ENCODE measurements around the gene UBAC2.
A peak's percentile ranks its signal among the peaks of the same experiment; 100 is the strongest.

The UBAC2 gene

DNA sequence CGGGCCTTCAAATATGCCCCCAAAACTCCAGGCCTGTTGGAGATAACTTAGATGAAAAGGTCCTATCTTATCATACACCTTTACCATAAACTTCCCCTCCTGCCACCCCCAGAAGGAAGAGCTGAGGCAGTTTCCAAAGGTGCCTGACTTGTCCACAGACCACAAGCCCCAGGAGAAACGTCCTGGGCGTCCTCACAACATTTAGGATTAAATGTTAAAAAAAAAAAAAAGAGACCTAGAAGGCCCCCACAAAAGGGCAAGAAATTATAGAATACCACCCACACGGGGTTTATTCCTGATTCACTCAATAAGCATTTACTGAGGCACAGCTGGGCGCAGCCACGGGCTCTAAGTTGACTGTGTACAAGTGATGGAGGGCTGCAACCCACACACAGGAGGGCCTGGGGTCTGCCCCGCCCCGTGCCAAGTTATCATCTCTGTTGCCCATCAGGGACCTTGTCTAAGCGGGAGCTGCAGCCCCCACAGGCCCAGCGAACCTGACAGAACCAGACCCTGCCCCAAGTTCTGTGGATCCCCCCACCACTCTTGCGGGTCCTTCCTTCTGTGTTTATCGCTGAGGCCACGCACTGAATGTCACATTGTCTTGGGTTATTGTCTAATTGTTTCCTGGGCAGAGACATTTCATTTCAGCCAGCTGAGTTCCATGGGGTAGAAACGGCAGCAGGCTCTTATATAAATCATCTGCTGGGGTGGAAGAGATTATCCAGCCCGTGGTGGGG, 217.6 kb downstream of the UBAC2 start:
- no peak for DNase-seq (ENCODE audit: low read depth)

DNA sequence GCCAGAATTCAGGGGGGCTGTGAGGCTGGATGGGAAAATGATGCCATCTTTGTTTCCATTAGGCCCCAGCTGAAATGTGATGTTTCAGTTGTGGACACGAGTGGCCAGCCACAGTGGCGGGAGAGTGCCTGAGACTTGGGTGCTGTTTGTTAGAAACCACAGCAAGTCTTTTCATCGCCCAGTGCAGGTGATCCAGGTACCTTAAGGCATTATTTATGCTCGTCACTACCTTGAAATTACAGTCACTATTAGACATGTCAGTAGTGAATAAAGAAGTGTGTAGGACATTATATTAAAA, 218.1 kb downstream of the UBAC2 start:
- DNase-seq (ENCODE audit: low read depth) = no peak

DNA sequence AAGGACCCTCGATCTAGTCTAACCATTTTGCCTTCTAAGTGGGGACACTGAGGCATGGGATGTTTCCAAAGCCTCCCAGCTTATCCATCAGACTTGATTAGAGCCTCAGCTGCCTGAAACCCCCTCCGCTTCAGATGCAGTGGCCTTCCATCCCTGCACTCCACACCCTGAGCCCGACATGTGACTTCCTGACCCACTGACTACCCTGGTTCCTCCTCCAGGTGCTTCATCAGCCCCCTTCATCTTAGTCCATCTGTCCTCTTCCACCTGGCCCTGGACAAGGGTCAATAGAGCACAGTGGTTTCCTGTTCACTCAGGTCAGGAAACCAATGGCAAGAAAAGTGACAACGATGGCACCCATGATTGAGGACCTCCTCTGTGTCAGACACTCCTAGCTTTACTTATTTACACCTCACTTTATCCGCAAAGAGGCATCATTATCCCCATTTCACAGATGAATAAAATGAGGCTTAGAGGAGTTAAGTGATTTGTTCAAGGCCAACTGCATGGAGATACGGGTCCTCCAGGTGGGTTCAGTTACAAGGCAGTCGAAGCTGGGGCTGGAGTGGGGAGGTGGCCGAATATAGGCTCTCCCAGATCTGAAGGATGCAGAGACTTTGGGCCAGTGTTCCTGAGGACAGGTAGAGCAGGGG, 219.1 kb downstream of the UBAC2 start:
- no peak for DNase-seq (ENCODE audit: low read depth)

DNA sequence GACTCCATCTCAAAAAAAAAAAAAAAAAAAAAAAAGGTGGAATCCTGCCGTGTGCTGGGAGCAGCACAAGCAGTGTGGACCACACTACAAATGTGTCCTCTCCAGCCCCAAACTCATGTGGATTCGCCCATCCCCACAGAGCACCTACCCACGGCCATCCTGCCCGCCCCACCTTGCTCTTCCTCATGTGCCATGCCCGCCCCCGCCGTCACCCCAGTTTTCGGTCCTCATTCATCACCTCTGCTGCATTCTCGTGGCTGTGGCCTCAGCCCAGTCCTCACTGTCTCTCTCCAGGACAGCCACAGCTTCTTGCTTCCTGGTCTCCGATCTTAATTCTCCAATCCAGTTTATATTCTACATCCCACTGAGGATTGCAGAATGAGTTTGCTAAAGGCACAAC, 220.6 kb downstream of the UBAC2 start:
- DNase-seq (ENCODE audit: low read depth) = no peak

DNA sequence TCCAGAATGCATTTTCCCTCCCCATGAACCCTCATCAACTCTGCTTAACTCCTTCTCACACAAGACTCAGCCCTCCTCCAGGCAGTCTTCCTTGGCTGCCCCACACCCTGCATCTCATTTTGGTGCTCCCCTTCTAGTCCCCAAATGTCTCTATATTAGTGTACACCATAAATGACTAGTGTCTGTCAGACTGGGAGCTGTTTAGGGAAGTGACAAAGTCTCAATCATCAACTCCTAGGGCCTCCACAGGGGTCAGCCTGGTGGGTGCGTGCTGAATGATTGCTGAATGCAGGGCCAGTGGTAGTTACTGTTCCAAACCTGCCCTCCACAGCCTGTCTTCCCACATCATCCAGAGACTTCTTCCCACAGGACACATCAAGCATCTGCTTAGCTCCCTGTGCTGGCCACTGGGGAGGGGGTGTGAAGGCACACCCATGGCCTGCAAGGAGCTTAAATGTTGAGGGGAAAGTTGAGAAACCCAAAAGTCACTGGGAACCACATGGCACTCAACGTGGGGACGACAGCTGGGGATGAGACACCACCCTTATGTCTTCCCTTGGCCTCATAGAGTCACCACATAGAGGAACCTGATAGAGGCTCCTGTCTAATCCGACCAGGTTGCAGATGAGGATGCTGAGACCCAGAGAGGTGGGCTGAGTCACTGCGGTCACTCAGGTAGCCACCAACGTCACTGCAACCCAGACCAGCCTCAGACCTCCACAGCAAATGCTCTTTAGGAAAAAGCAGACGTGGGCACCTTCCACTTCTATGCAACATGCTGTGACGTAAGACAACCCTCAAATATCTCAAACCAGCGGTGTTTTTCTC, 221.3 kb downstream of the UBAC2 start:
- DNase-seq (ENCODE audit: low read depth) = no peak

DNA sequence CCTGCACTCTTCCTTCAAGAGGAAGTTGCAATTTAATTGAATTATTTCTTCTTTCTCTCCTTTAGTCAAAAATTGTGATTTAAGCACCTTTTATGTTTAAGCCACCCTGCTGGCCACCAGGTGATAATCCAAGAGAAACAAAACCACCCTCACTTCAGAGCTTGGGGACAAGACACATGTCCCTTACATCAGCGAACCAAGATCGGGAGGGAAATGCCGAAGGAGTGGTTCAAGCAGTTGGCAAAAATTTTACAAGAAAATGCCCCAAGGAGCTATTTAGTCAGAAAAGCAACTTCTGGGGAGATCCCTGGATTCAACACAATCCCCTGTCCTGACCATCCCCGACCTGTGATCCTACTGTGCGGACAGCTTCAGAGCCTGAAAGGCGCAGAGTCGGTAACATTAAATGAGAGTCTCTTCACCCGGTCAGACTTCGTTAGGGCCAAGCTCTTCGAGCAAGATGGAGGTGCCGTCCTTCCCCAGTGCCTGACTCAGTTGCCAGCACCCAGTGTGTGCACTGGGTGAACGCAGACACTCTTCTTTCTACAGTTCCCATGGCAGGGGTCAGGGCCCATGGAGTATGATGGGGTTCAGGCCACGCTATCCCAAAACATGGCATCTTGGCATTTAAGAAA, 222.0 kb downstream of the UBAC2 start:
- no peak for DNase-seq (ENCODE audit: low read depth)

DNA sequence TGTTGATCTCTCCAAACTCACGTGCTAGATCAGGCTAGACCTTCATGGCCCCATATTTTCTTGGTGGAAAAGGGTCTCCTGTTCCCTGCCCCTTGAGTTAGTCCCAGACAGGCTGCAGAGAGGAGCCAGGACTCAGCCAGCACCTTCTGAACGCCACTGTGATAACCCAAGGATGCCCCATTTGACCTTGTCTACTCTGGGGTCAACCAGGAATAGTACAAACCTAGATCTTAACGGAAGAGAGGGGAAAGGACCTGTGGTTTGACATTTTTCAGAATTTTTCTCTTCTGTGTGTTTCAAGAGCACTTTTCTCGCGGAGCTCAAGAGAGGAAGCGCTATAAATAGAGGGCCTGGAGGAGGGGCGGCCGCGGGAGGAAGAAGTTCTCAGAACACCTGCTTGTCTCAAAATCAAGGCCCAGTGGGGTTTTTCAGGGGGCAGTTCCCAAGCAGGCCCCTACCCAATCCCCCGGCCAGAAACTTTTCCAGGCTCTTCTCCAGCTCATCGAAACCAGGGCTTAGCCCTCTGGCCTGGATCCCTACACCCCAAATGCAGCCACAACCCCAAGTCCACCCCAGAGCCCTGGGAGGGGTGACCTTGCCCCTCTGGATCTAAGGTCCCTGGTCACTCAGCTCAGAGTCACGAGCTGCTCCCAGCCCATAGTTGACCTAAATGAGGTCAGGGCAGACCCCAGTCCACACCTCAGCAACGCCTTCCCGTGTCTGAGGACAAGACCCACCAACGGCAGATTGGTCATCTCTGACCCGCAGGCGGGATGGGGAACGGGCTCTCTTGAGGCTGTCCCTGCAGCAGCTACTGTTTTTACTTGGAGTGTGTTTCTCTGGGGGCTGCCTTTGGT, 225.1 kb downstream of the UBAC2 start:
- DNase-seq (ENCODE audit: low read depth) = no peak

DNA sequence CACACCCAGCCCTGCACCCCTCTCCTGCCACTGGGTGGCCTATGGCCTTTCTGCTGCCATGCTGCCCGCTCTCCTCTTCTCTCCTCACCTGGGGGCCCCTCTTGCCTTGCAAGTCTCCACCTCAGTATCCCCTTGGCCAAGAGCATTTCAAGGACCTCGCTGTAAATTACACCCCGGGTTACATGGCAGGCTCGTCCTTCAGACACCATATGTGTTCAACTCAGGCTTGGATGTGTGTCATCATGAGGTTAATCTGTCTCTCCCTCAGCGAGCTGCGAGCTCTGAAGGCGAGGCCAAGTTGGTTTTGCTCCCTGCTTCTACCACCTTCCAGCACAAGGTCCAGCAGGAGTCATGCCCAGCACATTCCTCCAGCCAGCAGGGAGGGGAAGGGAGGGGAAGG, 225.8 kb downstream of the UBAC2 start:
- no peak for DNase-seq (ENCODE audit: low read depth)

DNA sequence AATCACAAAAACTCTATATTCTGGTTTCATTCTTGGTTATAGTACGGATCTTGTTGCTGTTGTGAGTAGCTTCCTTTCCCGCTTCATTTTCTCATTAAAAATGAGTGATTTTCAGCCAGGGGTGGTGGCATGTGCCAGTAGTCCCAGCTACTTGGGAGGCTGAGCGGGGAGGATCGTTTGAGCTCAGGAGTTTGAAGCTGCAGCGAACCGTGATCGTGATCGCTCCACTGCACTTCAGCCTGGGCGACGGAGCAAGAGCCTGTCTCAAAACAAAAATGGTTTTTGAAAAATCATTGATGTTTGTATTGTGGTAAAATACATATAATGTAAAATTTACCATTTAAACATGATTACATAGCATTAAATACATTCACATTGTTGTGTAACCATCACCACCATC, 229.0 kb downstream of the UBAC2 start:
- no peak for DNase-seq (ENCODE audit: low read depth)

DNA sequence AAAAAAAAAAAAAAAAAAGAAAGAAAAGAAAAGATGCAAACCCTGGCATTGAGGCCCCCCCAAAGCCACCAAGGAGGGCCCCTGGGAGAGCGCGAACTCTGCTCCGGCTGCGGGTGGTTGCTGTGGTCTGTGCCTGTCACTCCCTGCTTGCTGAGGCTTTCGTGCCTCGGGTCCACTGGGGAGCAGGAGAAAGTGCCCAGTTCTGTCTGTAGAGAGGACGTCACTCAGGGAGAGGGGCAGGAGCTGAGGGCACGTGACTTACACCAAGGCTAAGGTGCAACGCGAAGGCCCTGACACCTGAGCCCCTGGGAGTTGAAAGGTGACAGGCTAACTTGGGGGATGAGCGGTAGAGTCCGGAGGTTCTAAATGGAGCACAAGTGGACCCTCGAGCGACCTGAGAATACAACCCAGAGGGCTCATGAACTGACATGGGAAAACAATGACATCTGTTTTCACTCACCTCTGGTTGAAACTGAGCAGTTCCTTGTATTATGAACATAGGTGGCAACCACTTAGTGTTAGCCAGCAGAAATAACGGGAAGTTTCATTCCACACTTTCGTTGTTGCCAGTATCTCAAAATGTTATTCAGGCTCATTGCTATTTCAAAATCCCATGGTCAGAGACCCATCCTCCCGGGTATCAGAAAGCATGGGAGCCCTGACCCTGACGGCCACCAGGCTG, 231.4 kb downstream of the UBAC2 start:
- DNase-seq (ENCODE audit: low read depth) = no peak

DNA sequence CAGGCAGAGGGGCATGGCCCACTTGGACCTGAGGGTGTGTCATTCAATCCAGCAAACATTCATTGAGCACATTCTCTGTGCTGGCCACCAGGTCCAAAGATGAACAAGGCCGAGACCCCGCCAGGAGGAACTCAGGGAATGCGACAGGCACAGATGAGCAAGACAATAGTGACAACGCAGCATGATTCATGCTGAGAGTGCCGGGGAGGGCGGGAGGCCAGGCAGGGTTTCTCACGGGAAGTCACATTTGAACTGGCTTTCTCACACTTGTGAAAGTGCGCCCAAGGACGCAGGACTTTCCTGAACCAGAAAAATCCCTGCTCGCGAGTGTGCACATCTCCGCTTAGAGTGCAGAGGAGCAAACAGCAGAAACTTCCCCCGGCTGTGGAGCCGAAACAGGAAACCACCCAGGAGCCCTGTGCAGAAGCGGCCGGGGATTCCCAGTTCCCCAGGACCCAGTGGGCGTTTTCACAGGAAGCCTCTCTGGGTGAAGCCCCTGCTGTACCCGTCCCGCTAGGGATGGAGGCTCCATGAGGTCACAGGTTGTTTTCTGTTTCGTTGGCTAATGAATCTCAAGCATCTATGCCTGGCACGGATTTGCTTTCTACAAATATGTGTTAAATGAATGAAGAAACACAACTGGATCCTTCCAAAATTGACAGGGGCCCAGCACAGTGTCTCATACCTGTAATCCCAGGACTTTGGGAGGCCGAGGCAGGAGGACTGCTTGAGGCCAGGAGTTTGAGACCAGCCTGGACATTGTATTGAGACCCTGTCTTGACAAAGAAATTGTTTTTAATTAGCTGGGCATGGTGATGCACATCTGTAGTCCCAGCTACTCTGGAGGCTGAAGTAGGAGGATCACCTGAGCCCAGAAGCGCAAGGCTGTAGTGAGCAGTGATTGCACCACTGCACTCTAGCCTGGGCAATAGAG, 232.2 kb downstream of the UBAC2 start:
- peak; percentile 49 for DNase-seq (ENCODE audit: low read depth)

DNA sequence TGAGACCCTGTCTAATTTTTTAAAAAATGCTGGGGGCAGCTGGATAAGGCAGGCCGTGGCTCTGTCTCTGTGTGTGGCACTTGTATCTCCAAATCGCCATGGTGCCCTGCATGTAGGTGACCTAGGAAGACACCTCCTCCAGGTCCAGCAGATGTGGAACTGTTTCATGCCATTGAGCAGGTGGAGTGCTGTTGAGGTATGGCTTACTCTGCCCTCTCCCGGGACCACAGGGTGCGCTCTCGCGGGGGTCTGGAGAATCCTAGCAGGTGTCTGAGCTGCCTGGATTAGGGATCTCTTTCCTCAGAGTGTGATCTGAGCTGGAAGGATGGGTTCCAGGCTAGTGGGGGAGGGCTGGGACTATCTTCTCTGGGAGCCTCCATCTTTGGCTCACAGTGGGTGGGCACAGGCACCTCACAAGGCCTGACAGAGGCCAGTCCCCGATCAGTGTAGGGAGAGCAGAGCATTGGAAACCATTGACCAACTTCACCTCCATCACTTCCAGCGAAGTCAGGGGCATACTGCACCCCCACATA, 233.0 kb downstream of the UBAC2 start:
- DNase-seq (ENCODE audit: low read depth) = no peak

DNA sequence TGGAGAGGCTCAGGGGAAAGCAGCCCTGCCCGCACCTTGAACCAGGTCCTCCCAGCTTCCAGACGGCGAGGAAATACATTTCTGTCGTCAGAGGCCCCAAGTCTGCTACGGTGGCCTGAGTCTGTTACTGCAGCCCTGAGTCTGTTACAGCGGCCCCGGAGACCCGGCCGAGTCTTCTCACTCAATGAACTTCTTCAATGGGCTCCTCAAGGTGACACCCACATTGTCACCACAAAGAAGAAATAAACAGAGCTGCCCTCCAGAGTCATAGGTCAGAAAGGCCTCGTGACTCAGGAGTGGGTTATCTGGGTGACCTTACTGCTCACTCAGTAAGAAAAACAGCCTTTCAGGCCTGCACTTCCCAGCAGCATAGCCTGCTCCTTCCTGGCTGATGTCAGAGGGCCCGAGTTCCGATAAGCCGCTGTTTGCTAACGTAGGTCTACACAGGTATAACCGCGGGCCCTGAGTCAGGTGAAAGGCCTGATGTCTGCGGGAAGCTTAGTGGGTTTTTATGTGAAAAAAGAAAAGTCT, 233.7 kb downstream of the UBAC2 start:
- peak; percentile 60 for DNase-seq (ENCODE audit: low read depth)

DNA sequence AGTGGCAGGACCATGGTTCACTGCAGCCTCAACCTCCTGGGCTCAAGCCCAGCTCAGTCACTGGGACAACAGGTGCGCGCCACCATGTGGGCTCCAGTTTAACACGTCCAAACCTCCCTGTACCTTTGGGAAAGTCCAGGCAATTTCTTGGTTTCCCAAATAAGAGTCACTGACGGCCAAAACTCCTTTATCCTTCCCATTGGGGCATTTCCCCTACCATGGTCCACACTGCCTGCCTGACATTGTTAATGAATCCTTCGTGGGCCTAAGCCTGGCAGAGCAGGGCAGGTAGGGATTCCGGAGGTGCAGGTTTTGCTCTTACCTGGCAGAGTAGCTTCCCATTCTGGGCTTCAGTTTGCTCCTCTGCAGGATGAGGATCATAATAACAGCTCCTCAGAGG, 234.5 kb downstream of the UBAC2 start:
- DNase-seq (ENCODE audit: low read depth) = no peak

DNA sequence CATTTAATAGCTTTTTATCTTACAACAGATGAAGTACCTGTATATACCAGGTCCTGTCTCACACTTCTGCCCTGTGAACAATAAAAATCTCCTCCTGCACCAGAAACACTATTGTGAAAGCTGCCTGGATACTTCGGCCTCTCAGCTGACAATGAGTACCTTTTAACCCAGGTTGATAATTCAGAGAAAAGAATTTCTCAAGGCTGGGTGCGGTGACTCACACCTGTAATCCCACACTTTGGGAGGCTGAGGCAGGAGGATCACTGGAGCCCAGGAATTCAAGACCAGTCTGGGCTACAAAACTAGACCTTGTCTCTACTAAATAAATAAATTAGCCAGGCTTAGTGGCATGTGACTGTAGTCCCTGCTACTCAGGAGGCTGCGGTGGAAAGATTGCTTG, 235.3 kb downstream of the UBAC2 start:
- no peak for DNase-seq (ENCODE audit: low read depth)
